SK-MEL-5 (cell line): Measurements from ENCODE around the gene CEBPG. TPM values are rescaled to one million over a fixed set of nuclear protein-coding genes. Genes with fewer than 3 reads are reported as not detected.
A peak's percentile ranks its signal among the peaks of the same experiment; 100 is the strongest.

Experiments used
- DNase-seq: peaks from one replicate; pipeline ENCODE4 v3.0.0-alpha.2; 2016; ENCODE audit warnings: low read depth, low spot score
- in situ Hi-C: cut with HindIII; loops from 2 replicates; pipeline ENCODE4 v1.10.0; 2016; ENCODE audit warnings: low sequenced_read_pairs, high pct_unique_total_duplicates, low pct_unique_long_range_greater_than_20kb
- total RNA-seq: library from RNA; depleted of rRNA; stranded (reverse); fragments of >200 nt; shearing (Covaris generic); gene quantifications from 2 replicates; pipeline ENCODE4 v1.2.3, GENCODE V29; 2014; rRNA removed

The CEBPG gene
- total RNA-seq, 1 experiment from 2014 or later: 33.4 TPM

DNA sequence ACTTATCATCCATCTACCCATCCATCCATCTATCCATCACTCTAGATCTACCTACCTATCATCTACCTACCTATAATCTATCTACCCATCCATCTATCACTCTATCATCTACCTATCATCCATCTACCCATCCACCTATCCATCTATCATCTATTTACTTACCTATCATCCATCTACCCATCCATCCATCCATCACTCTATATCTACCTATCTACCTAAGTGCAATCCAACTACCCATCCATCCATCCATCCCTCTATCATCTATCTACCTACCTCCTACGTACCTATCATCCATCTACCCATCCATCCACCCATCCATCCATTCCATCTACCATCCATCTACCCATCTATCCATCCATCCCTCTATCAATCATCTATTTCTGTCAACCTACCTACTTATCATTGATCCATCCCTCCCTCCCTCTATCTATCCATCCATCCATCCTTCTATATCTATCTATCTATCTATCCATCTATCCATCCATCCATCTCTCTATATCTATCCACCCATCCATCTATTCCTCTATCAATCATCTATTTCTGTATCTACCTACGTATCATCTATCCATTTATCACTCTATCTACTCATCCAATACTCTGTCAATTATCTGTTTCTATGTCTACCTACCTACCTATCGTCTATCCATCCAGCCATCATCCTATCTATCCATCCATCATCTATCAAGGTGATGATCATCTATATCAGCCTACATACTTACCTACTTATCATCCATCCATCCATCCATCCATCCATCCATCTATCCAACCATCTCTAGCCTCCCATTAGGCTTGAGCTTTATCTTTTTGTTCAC, 49.1 kb downstream of the CEBPG start:
- in situ Hi-C loops: no loop called here

DNA sequence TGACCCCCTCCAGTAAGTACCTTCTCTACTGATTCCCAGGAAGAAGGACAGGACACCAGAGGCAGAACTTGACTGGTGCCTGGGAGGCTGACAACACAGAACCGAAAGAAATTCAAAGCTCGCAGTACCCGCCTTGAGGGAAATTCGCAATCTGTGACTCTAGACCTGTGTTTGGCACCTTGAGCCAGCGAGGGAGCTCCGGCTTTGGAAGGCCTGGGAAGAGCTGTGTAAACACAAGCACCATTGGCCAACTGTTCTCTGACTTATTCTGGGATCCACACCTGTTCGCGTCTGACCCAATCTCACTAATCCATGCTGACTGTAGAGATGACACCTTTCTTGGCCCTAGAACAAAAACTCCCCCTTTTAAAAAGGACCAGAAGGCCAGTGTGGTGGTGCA, 50.7 kb downstream of the CEBPG start:
- DNase-seq: no peak
- in situ Hi-C loops: no loop called here

More for the DNA sequence above, 49.1 kb downstream of the CEBPG start:
- DNase-seq: no peak

DNA sequence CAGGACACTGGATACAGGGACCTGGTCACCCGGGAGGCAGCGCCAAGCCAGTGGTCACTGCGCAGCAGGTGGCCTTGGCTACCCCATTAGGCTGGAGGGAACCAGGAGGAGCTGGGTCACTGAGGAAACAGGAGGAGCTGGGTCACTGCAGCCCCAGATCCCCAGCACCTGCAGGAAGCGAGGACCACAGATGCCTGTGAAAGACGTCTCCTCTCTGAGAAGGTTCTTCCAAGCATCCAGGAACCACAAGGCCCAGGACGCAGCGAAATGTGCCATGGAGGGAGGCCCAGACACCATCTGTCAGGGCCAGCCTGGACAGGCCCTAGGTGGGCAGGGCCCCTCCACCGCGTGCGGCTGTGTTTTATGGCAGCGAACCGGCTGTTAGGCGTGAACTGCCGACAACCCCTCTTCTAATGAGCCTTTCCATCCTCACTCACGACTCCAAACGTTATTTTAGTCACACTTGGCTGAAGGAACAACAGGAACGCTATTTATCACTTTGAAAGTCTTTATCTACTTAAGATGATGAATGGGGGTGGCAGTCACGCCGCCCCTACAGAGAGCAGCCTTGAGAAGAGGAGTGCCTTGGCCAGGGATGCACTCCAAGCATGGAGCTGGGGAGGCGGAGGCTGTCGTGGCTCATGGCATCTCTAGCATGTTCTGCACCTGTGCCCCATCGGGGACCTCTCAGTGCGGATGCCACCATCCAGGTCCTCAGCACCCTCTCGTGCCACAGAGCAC, 53.3 kb downstream of the CEBPG start:
- no peak for DNase-seq
- in situ Hi-C loops: no loop called here

DNA sequence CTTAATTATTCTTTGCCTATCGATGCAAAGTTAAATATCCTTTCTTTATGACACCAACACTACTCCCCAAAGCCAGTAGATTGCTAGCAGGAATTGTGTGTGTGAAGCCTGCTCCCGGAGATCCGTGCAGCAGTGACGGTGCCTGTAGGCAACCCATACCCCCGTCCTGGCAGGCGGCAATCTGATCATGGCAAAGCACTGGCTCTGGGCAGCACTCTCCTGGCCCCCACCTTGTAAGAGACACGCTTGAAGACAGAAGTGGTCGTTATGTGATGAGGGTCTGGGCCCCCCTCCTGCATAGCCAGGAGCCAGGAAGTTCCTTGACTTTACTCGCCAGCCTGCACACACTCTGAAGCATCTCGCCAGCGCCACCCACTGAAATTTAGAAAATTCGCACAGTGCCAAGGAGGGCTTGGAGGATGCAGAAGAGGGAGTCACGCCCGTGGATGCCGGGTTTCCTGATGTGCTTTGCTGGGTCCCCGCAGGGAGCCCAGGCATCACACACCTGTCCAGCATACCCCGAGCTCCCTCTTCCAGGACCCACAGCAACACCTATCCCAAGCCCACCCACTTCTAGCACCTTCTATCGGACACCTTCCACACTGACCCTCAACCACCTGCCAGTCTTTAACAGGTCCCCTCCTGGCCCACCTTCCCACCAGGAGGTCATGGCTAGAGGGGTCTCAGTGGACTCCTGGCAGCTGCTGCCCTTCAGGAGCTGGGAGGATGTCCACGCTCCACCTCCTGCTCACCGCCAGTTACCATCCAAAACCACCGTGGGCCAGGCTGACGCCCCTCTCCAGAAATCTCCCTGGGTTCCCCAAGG, 54.5 kb downstream of the CEBPG start:
- no peak for DNase-seq
- in situ Hi-C loops: no loop called here

DNA sequence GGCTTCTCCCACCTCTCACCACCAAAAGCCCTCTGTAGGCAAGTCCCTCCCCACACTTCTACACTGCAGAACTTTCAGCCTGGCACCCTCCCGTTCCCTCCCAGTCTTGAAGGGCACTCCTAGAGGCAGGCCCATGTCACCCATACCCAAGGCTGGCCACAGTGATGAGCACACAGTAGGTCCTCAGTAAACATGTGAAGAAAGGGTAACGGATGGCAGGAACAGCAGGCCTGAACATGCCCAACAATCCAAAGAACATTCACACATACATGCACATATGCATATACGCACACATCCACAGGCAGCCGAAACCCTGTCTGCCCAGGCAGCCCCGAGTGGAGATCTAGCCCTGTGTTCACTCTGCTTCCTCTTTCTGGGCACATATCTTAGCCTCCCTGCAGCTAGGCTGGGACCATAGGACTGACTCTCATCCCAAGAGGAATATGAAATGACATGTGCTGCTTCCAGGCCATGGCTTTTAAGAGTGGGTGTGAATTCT, 55.2 kb downstream of the CEBPG start:
- DNase-seq: no peak
- in situ Hi-C loops: no loop called here

DNA sequence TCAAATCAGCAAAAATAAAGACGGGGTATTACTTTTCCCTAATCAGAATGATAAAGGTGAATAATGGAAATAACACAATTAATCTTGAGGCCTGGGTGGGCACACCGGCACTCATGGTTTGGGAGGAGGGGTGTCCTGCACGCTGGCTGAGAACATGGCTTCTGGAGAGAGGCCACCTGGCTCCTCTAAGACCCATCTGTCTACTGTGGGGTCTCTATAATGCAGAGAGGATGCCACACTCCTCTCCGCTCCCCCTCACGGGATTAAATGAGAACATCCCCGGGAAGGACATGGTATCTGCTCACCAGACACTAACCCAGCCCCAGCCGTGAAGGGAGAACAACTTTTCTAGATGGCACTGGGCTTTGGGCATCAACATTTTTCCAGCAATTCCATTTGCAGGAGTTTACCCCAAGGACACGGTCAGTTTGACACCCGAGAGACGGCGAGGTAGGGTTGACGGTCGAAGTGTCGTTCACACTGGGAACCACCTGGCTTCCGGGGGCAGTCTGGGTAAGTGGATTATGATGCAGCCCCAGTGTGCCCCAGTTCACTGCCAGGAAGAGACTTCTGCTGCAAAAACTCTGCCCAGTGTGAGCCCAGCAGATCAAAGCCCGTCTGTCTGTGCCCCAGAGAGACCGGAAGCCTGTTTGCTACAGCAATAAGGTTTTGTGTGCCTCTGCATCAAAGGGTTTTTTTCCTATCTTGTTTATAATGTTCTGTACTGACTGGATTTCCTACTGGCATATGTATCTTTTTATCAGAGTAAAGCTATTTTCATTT, 56.6 kb downstream of the CEBPG start:
- DNase-seq: peak; percentile 8
- in situ Hi-C loops: no loop called here

DNA sequence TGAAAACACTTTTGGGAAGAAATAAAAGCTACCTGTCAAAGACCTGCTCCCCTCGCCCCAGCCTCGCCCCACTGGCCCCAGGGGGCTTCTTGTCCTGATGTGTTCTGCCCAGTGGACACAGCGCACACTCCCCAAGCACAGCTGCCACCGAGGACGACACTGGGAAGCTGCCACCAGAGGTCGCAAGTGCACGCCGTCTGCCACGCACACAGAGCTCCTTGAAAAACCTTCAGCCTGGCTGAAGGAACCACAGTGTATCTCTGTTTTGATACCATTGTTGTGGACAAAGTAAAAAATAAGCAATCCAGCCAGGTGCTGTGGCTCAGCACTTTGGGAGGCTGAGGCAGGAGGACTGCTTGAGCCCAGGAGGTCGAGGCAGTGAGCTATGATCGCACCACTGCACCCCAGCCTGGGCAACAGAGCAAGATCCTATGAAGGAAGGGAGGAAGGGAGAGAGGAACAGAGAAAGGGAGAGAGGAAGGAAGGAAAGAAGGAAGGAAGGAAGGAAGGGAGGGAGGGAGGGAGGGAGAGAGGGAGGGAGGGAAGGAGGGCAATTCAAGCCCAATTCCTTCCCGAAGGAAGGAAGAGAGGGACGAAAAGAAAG, 57.3 kb downstream of the CEBPG start:
- in situ Hi-C loops: no loop called here
- DNase-seq: peak; percentile 75

DNA sequence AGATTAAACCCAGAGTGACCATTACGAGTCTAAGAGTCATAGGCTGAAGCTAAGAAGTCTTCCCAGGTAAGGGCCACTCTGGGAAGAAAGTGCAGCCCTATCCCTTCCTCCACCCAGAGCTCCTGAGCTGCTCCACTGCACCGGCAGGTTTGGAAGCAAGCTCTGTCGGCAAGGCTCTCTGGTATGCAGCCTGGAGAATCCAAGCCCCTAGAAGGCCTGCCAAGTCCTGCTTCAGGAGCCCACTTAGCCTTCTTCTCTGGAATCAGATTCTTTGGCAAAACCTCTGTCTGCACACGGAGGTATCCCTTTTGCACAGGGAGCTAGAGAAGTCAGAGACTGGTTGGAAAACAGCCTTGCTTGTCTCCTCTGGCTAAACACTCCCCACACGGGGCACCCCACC, 58.5 kb downstream of the CEBPG start:
- no peak for DNase-seq

More for the DNA sequence above, 58.5 kb downstream of the CEBPG start:
- in situ Hi-C loops: no loop called here

Other genes with a start within 250 kb of the CEBPG start
- gene WDR88, start 241.6 kb upstream of the CEBPG start, total RNA-seq: not detected in 2 replicates
- 27.7 and 30.2 TPM in 2 replicates for gene LRP3, start 179.4 kb upstream of the CEBPG start, total RNA-seq
- gene SLC7A10, start 147.9 kb upstream of the CEBPG start, total RNA-seq: not detected in 2 replicates
- 2.4 and 2.5 TPM in 2 replicates for gene CEBPA, start 71.2 kb upstream of the CEBPG start, total RNA-seq
- 162 and 170 TPM in 2 replicates for gene PEPD, start 148.1 kb downstream of the CEBPG start, total RNA-seq
- 0.79 and 2.7 TPM in 2 replicates for gene CHST8, start 248.2 kb downstream of the CEBPG start, total RNA-seq